ENCODE measurements around the gene MAT2B. TPM values are rescaled to one million over a fixed set of nuclear protein-coding genes. Genes with fewer than 3 reads are reported as not detected.

MAT2B gene
- total RNA-seq, 1 experiment from 2014 or later = 48.4 TPM

DNA sequence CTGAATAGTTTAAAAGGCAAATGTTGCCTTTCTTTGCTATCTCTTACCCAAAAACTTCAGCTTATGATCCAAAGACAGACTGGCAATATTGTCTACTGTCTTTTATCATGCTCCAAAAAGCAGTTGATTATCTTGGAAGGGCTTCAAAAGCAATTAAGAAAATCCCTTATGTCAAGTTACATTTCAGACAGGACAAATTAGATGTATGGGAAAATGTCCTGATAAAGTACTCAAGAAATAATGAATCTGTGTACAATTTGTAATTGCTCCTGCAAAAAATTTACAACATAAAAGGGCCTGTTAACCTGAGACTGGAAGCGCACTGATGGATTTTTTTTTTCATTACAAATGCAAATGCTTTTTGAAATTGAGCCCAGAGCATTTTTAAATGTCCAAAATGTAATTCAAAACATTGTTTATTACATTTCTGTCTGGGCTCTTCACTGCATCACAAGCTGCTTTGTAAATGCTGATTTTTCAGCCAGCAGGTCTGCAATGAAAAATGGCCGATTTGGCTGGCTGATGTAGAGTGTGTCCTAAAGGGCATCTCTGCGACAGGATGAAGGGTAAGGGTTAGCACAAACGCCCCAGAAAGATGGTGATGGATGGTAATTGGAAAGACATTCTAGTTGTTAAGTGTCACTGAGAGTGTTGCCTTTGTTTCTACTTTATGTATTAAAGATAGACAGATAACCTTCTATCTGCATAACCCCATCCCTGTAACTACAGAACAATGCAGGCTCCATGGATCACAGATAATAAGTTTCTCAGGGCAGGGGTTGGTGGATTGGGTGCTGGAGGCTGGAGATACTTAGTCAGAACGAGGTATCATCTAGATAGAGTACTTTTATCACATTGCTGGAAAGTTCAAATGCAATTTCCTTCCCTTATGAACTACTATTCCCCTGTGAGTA, 27.0 kb downstream of the MAT2B start:
- no CpG with 5 or more reads among the region's 5 CpGs for WGBS (ENCODE audit: extremely low coverage, insufficient read length, low lambda C conversion rate)
- no peak overlapping the region for H2BK5ac ChIP-seq (ENCODE audit: insufficient read length, low read length)
- Mint-ChIP-seq H3K27me3 (ENCODE audit: low read depth) (no peaks in the 10 kb centered on the region), H3K4me1 (peaks cover 49 to 50% of the 10 kb centered on the region in 2 experiments), H3K36me3 (ENCODE audit: insufficient read depth in 1 of 3, low read depth in 3 of 3) (peaks cover 0 to 4% (median 0%) of the 10 kb centered on the region in 3 experiments; a peak in 2 of 7 replicates), H3K27ac (peak overlapping the region in 2 of 3 experiments; percentile 34 to 83; a peak in 4 of 7 replicates), H3K9me3 (peaks cover 0 to 3% of the 10 kb centered on the region in 2 experiments; a peak in 2 of 5 replicates), H3K4me3 (peak overlapping the region in 1 of 2 experiments; percentile 18; a peak in 1 of 5 replicates)
- H3K23me2 ChIP-seq (ENCODE audit: insufficient read length, low read depth, low read length, poor library complexity, severe bottlenecking) = no peaks in the 10 kb centered on the region
- H3K79me1 ChIP-seq (ENCODE audit: insufficient read depth, low read depth, low read length, poor library complexity, severe bottlenecking) = no peaks in the 10 kb centered on the region
- no peak overlapping the region for H4K5ac ChIP-seq (ENCODE audit: insufficient read length, low read depth, low read length)
- no peak overlapping the region for H3K9ac ChIP-seq (ENCODE audit: extremely low read depth, insufficient read length, low read length)
- no peak overlapping the region for H3K56ac ChIP-seq (ENCODE audit: insufficient read length, low read depth, low read length)
- no peak overlapping the region for H4K91ac ChIP-seq (ENCODE audit: insufficient read length, low read depth, low read length)
- H3K4ac ChIP-seq (ENCODE audit: low read depth, low read length) = no peak overlapping the region
- no peak overlapping the region for H2BK120ac ChIP-seq (ENCODE audit: low read depth, low read length, poor library complexity, severe bottlenecking)
- TF ChIP-seq, protein P1, sequence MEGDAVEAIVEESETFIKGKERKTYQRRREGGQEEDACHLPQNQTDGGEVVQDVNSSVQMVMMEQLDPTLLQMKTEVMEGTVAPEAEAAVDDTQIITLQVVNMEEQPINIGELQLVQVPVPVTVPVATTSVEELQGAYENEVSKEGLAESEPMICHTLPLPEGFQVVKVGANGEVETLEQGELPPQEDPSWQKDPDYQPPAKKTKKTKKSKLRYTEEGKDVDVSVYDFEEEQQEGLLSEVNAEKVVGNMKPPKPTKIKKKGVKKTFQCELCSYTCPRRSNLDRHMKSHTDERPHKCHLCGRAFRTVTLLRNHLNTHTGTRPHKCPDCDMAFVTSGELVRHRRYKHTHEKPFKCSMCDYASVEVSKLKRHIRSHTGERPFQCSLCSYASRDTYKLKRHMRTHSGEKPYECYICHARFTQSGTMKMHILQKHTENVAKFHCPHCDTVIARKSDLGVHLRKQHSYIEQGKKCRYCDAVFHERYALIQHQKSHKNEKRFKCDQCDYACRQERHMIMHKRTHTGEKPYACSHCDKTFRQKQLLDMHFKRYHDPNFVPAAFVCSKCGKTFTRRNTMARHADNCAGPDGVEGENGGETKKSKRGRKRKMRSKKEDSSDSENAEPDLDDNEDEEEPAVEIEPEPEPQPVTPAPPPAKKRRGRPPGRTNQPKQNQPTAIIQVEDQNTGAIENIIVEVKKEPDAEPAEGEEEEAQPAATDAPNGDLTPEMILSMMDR (conservative IDR thresholded peaks at IDR 0.05) = no peak
- no peak overlapping the region for H2BK15ac ChIP-seq (ENCODE audit: low read depth, low read length)
- H3T11ph ChIP-seq (ENCODE audit: low read length) = no peak overlapping the region
- H2AK5ac ChIP-seq (ENCODE audit: insufficient read length, low read length) = no peak overlapping the region
- no peak overlapping the region for H4K8ac ChIP-seq (replicated peaks; ENCODE audit: insufficient read length, low read depth, low read length)
- no peak overlapping the region for H3K4me2 ChIP-seq (ENCODE audit: insufficient read depth, insufficient read length, low read length)
- H3K79me2 ChIP-seq (ENCODE audit: insufficient read depth, low read length) = no peaks in the 10 kb centered on the region
- no peak overlapping the region for H2AFZ ChIP-seq (ENCODE audit: low read length)
- no peak overlapping the region for H3K18ac ChIP-seq (ENCODE audit: insufficient read length, low read depth, low read length)
- no peak for DNase-seq
- no peak overlapping the region for H3K14ac ChIP-seq (ENCODE audit: insufficient read depth, low read length)
- H2BK12ac ChIP-seq (ENCODE audit: insufficient read length, low read depth, low read length) = no peak overlapping the region
- H3K9me3 ChIP-seq (ENCODE audit: control insufficient read depth, low read depth, low read length) = no peaks in the 10 kb centered on the region
- H2BK20ac ChIP-seq (ENCODE audit: low read depth, low read length, poor library complexity, severe bottlenecking) = no peak overlapping the region
- peaks cover 13% of the 10 kb centered on the region for H3K4me1 ChIP-seq (ENCODE audit: insufficient read depth, low read length)
- H3K27me3 ChIP-seq (ENCODE audit: insufficient read depth, low read length) = no peaks in the 10 kb centered on the region
- H3K27ac ChIP-seq (ENCODE audit: insufficient read length, low read depth, low read length) = no peak overlapping the region
- no peaks in the 10 kb centered on the region for H4K20me1 ChIP-seq (ENCODE audit: control insufficient read depth, insufficient read depth, insufficient read length)
- no peak overlapping the region for H3K23ac ChIP-seq (ENCODE audit: insufficient read length, low read depth, low read length)

Measured in H9 (cell line).